K562 (cell line): ENCODE measurements around the gene TNFSF4. TPM values are rescaled to one million over a fixed set of nuclear protein-coding genes. Genes with fewer than 3 reads are reported as not detected.

Experiments
- ATAC-seq: fragments of 200-7000 bp; cut with Tn5 transposase; 3 replicates; pipeline ENCODE4 v1.9.1; 2020; ENCODE audit warnings: moderate library complexity
- BruUV-seq: library from RNA; stranded (reverse); fragments of 400-500 nt; replicated peaks from 2 replicates; lab custom pipeline; 2021; lab: Mats Ljungman, UMichigan
- CTCF ChIA-PET: fragments of 300-600 bp; formaldehyde crosslinking; extraction: SDS; loops from one replicate; lab custom pipeline; 2021; ENCODE audit warnings: low intra/inter-chr PET ratio; lab: Yijun Ruan, JAX
- POLR2A ChIA-PET: fragments of 300-600, 350-650 bp; sonication (Branson Sonifier 250); formaldehyde crosslinking; extraction: SDS; loops from one replicate; lab custom pipeline; 2021; ENCODE audit warnings: antibody characterized with exemption, inconsistent platforms; lab: Yijun Ruan, JAX
- DNase-seq, 4 experiments: peaks; one replicate each; pipeline versions ENCODE4 v3.0.0 to v3.0.0-alpha.2; 2011 to 2018; ENCODE audit warnings: low spot score in 3 of 4, mixed read lengths in 3 of 4; ENCODE audit errors: extremely low read depth in 1 of 4
- FAIRE-seq: peaks from 2 replicates; lab custom pipeline; 2011; peaks lifted over from hg19 to GRCh38; lab: Jason Lieb, UNC
- H2AFZ ChIP-seq: 2 replicates; pipeline ENCODE4 v1.6.0; 2011; ENCODE audit warnings: low read depth, low read length, control low read depth, inconsistent platforms
- H3K27ac ChIP-seq: fragments of 200-600 bp; 3 replicates; pipeline ENCODE4 v1.8.0; 2011; ENCODE audit warnings: low read depth, mild to moderate bottlenecking, control low read depth, inconsistent platforms, low read length, moderate library complexity, mixed read lengths; ENCODE audit errors: extremely low read depth
- H3K27me3 ChIP-seq, 2 experiments: fragments of 300-600 bp in 1 of 2; 2 replicates in 1 of 2; 3 replicates in 1 of 2; pipeline versions ENCODE4 v1.6.0 to v1.8.0; 2011; ENCODE audit warnings: inconsistent platforms in 2 of 2, low read length in 2 of 2, mild to moderate bottlenecking in 1 of 2, mixed read lengths in 1 of 2, moderate library complexity in 1 of 2; ENCODE audit not compliant: control insufficient read depth in 2 of 2, insufficient read depth in 2 of 2
- H3K36me3 ChIP-seq: fragments of 300-600 bp; 3 replicates; pipeline ENCODE4 v1.8.0; 2011; ENCODE audit warnings: mild to moderate bottlenecking, low read length, inconsistent platforms; ENCODE audit not compliant: control insufficient read depth, insufficient read depth
- H3K4me1 ChIP-seq, 2 experiments: fragments of 200-600 bp in 1 of 2; replicated peaks in 1 of 2; 2 replicates in 1 of 2; 3 replicates in 1 of 2; pipeline versions ENCODE4 v1.5.1 to v1.8.0; 2011; ENCODE audit warnings: inconsistent platforms in 2 of 2, low read length in 2 of 2, mild to moderate bottlenecking in 1 of 2, mixed read lengths in 1 of 2, moderate library complexity in 1 of 2; ENCODE audit not compliant: control insufficient read depth in 2 of 2, insufficient read depth in 2 of 2
- H3K4me2 ChIP-seq: 2 replicates; pipeline ENCODE4 v1.6.1; 2011; ENCODE audit warnings: low read length, control low read depth, inconsistent platforms, mixed read lengths; ENCODE audit not compliant: insufficient read depth
- H3K4me3 ChIP-seq: fragments of 200-600 bp; sonication (generic), shearing (Covaris generic); 2 replicates; pipeline ENCODE4 v1.5.1; 2016; ENCODE audit warnings: control low read depth, inconsistent platforms
- H3K79me2 ChIP-seq: fragments of 200-600 bp; 3 replicates; pipeline ENCODE4 v1.8.0; 2011; ENCODE audit warnings: low read length, inconsistent platforms; ENCODE audit not compliant: control insufficient read depth, insufficient read depth
- H3K9ac ChIP-seq, 2 experiments: 2 replicates each; pipeline versions ENCODE4 v1.6.0 to v1.6.1; 2011; ENCODE audit warnings: low read depth in 2 of 2, low read length in 2 of 2, control low read depth in 1 of 2, inconsistent platforms in 1 of 2, mild to moderate bottlenecking in 1 of 2, mixed read lengths in 1 of 2; ENCODE audit not compliant: insufficient read depth in 1 of 2
- H3K9me1 ChIP-seq: one replicate; pipeline ENCODE4 v1.6.0; 2011; ENCODE audit warnings: inconsistent platforms, mild to moderate bottlenecking, low read length, moderate library complexity; ENCODE audit not compliant: control insufficient read depth, insufficient read depth
- H3K9me3 ChIP-seq: replicated peaks from 2 replicates; pipeline ENCODE4 v1.5.1; 2011; ENCODE audit warnings: low read depth, low read length, inconsistent platforms; ENCODE audit not compliant: control insufficient read depth, insufficient read depth
- H4K20me1 ChIP-seq: replicated peaks from 2 replicates; pipeline ENCODE4 v1.6.1; 2011; ENCODE audit warnings: low read length, inconsistent platforms, mixed read lengths; ENCODE audit not compliant: control insufficient read depth, insufficient read depth
- BACH1 ChIP-seq: fragments of 200-800 bp; sonication (Bioruptor generic); IDR thresholded peaks from 2 replicates; pipeline ENCODE4 v1.6.1; 2016; ENCODE audit warnings: missing genetic modification characterization, missing compliant biosample characterization
- HNRNPUL1 ChIP-seq: fragments of 200-400 bp; formaldehyde crosslinking; IDR thresholded peaks from 2 replicates; pipeline ENCODE4 v1.6.1; 2017; ENCODE audit warnings: low read length
- MEIS2 ChIP-seq: fragments of 450-650 bp; IDR thresholded peaks from 2 replicates; pipeline ENCODE4 v1.6.1; 2014; ENCODE audit warnings: mild to moderate bottlenecking; ENCODE audit not compliant: partially characterized antibody
- MTA3 ChIP-seq: fragments of 450-650 bp; formaldehyde crosslinking; IDR thresholded peaks from 2 replicates; pipeline ENCODE4 v1.6.1; 2017; ENCODE audit warnings: mild to moderate bottlenecking, borderline replicate concordance
- RBFOX2 ChIP-seq: fragments of 200-400 bp; formaldehyde crosslinking; IDR thresholded peaks from 2 replicates; pipeline ENCODE4 v1.6.1; 2017; ENCODE audit warnings: low read depth, mild to moderate bottlenecking, low read length, moderate library complexity
- TCF3 ChIP-seq: sonication (generic); formaldehyde crosslinking; IDR thresholded peaks from 2 replicates; pipeline ENCODE4 v1.4.0; 2020; ENCODE audit warnings: mild to moderate bottlenecking, missing genetic modification reagents
- ZNF76 ChIP-seq: fragments of 250-450 bp; sonication (Bioruptor Pico); IDR thresholded peaks from 2 replicates; pipeline ENCODE4 v1.4.0; 2020; ENCODE audit warnings: mild to moderate bottlenecking, moderate library complexity, borderline replicate concordance
- ZZZ3 ChIP-seq: fragments of 450-650 bp; IDR thresholded peaks from 2 replicates; pipeline ENCODE4 v1.6.1; 2016; ENCODE audit warnings: antibody characterized with exemption, mild to moderate bottlenecking, moderate library complexity
- WGBS: fragments of 100-300 bp; shearing (Covaris generic); methylation state at CpG from one replicate; pipeline ENCODE4 v1.1.6; 2016; ENCODE audit warnings: low coverage, mixed read lengths; ENCODE audit not compliant: insufficient coverage; ENCODE audit errors: missing lambda C conversion rate; 5-methylcytosine and 5-hydroxymethylcytosine counted together
- in situ Hi-C: fragments of 300-500 bp; cut with MboI; formaldehyde crosslinking; loops from 4 replicates; pipeline ENCODE4 v1.15.0; 2018; ENCODE audit warnings: inconsistent platforms, mixed read lengths
- intact Hi-C: fragments of 100-400 bp; cut with micrococcal nuclease; formaldehyde crosslinking; loops from 2 replicates; pipeline ENCODE4 v1.14.2; 2022
- polyA plus RNA-seq, 8 experiments: library from polyadenylated mRNA; depleted of rRNA in 4 of 8; stranded (reverse) in 5 of 8; unstranded in 3 of 8; fragments of >200 nt; fragmentation: Nextera tagmentation in 2 of 8; fragmentation: Illumina TruSeq in 1 of 8; extraction: Ambion mirVana in 2 of 8; extraction: Trizol in 1 of 8; gene quantifications; 2 replicates each; pipeline versions ENCODE4 v1.2.1 to v1.2.3, GENCODE V29; 2011 to 2014; ENCODE audit warnings: inconsistent platforms in 1 of 8, missing spikeins in 1 of 8
- total RNA-seq, 7 experiments: library from RNA; depleted of rRNA in 6 of 7; stranded (reverse); fragments of >200 nt in 6 of 7; fragmentation: Illumina TruSeq in 2 of 7; extraction: Trizol in 2 of 7; gene quantifications; 2 replicates each; pipeline versions ENCODE4 v1.2.1 to v1.2.3, GENCODE V29; 2011 to 2021; ENCODE audit warnings: low replicate concordance in 1 of 7
- TF ChIP-seq, protein P1 (sequence below), 2 experiments: fragments of 150-350 bp in 1 of 2; IDR thresholded peaks; 2 replicates each; pipeline ENCODE4 v1.6.1; 2012 to 2016; ENCODE audit warnings: low read depth in 2 of 2, low read length in 2 of 2, mild to moderate bottlenecking in 1 of 2, moderate library complexity in 1 of 2
- TF ChIP-seq, protein P2 (sequence below): sonication (generic); formaldehyde crosslinking; IDR thresholded peaks from 2 replicates; pipeline ENCODE4 v1.8.1; 2022; ENCODE audit warnings: missing genetic modification reagents

Gene TNFSF4
- total and polyA plus RNA-seq, 9 of the 15 experiments (the other 6 are each of a cell fraction or from before 2014, with no cell fraction given) = 0.08 to 0.23 (median 0.15) TPM; not detected in 1

DNA sequence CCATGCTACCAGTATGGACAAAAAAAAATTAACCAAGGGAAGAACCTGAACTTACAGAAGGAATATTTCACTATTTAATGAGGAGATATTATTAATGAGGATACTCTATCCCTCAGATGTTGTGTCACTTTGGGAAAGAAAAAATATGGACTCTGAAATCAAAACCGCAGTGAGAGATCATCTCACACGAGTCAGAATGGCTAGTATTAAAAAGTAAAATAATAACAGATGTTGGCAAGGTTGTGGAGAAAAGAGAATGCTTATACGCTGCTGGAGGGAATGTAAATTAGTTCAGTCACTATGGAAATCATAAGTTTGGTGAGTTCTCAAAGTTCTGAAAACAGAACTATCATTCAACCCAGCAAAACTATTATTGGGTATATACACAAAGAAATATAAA lies 30.9 kb downstream of the TNFSF4 start:
- no peak for DNase-seq
- ATAC-seq = no peak
- 2% methylated on average over 3 of the region's 3 CpGs for WGBS
- TF ChIP-seq BACH1 = no peak
- TF ChIP-seq, protein P1, sequence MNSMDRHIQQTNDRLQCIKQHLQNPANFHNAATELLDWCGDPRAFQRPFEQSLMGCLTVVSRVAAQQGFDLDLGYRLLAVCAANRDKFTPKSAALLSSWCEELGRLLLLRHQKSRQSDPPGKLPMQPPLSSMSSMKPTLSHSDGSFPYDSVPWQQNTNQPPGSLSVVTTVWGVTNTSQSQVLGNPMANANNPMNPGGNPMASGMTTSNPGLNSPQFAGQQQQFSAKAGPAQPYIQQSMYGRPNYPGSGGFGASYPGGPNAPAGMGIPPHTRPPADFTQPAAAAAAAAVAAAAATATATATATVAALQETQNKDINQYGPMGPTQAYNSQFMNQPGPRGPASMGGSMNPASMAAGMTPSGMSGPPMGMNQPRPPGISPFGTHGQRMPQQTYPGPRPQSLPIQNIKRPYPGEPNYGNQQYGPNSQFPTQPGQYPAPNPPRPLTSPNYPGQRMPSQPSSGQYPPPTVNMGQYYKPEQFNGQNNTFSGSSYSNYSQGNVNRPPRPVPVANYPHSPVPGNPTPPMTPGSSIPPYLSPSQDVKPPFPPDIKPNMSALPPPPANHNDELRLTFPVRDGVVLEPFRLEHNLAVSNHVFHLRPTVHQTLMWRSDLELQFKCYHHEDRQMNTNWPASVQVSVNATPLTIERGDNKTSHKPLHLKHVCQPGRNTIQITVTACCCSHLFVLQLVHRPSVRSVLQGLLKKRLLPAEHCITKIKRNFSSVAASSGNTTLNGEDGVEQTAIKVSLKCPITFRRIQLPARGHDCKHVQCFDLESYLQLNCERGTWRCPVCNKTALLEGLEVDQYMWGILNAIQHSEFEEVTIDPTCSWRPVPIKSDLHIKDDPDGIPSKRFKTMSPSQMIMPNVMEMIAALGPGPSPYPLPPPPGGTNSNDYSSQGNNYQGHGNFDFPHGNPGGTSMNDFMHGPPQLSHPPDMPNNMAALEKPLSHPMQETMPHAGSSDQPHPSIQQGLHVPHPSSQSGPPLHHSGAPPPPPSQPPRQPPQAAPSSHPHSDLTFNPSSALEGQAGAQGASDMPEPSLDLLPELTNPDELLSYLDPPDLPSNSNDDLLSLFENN (IDR thresholded peaks at IDR 0.05; ENCODE audit: low read depth in 2 of 2, low read length in 2 of 2) = no peak
- TF ChIP-seq HNRNPUL1 = no peak
- TF ChIP-seq, protein P2, sequence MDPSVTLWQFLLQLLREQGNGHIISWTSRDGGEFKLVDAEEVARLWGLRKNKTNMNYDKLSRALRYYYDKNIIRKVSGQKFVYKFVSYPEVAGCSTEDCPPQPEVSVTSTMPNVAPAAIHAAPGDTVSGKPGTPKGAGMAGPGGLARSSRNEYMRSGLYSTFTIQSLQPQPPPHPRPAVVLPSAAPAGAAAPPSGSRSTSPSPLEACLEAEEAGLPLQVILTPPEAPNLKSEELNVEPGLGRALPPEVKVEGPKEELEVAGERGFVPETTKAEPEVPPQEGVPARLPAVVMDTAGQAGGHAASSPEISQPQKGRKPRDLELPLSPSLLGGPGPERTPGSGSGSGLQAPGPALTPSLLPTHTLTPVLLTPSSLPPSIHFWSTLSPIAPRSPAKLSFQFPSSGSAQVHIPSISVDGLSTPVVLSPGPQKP (CRISPR knock-in tag) = no peak
- TF ChIP-seq ZZZ3 = no peak
- TF ChIP-seq RBFOX2 = no peak
- TF ChIP-seq TCF3 = no peak
- no peak for TF ChIP-seq MTA3
- TF ChIP-seq ZNF76 = no peak
- TF ChIP-seq MEIS2 = no peak
- ChIA-PET CTCF (no interaction called here), POLR2A (no interaction called here)
- Histone ChIP-seq H3K79me2 (no peaks in the 10 kb centered on the region), H2AFZ (no peak overlapping the region), H3K9me1 (no peaks in the 10 kb centered on the region), H3K9me3 (no peaks in the 10 kb centered on the region), H3K4me1 (no peaks in the 10 kb centered on the region), H3K27me3 (no peaks in the 10 kb centered on the region), H3K4me2 (no peak overlapping the region), H3K4me3 (no peak overlapping the region), H4K20me1 (no peaks in the 10 kb centered on the region), H3K9ac (no peak overlapping the region), H3K27ac (no peak overlapping the region), H3K36me3 (no peaks in the 10 kb centered on the region)
- intact Hi-C loops = no loop called here
- in situ Hi-C loops = no loop called here
- FAIRE-seq = no peak
- BruUV-seq = no TSS peak
